Upper lobe of right lung (tissue), 1 donor: ENCODE data around the gene ZNF324. TPM values are rescaled to one million over a fixed set of nuclear protein-coding genes. Genes with fewer than 3 reads are reported as not detected.
"Not testable (repeated sequence)": the region's sequence is repeated elsewhere in the genome, so short reads cannot be mapped to it uniquely, and the experiment has no call there.

ENCODE experiments used
- ATAC-seq: fragments of 200-7000 bp; cut with Tn5 transposase; one replicate; pipeline ENCODE4 v1.9.1; 2020; ENCODE audit warnings: mild to moderate bottlenecking, moderate library complexity
- DNase-seq: peaks from one replicate; pipeline ENCODE4 v3.0.0-alpha.2; 2020
- H3K27ac ChIP-seq: fragments of 200-600 bp; one replicate; pipeline ENCODE4 v1.8.0; 2022
- H3K27me3 ChIP-seq: fragments of 200-600 bp; one replicate; pipeline ENCODE4 v1.8.0; 2022; ENCODE audit warnings: mild to moderate bottlenecking
- H3K36me3 ChIP-seq: fragments of 200-600 bp; one replicate; pipeline ENCODE4 v1.8.0; 2022
- H3K4me1 ChIP-seq: fragments of 200-600 bp; one replicate; pipeline ENCODE4 v1.8.0; 2022
- H3K4me3 ChIP-seq: fragments of 200-600 bp; one replicate; pipeline ENCODE4 v1.8.0; 2022; ENCODE audit warnings: mild to moderate bottlenecking
- H3K9me3 ChIP-seq: fragments of 200-600 bp; one replicate; pipeline ENCODE4 v1.8.0; 2022
- CTCF ChIP-seq: fragments of 200-600 bp; IDR thresholded peaks from one replicate; pipeline ENCODE4 v1.8.0; 2022; ENCODE audit warnings: antibody characterized with exemption
- intact Hi-C: fragments of 100-400 bp; cut with DNase I; formaldehyde crosslinking; loops from one replicate; pipeline ENCODE4 v1.11.0; 2022
- total RNA-seq: library from RNA; stranded (reverse); fragmentation: NEBNext Ultra II Directional; extraction: Animal tissue kit (Norgen Biotek cat#: 25700); gene quantifications from one replicate; pipeline ENCODE4 v1.2.1, GENCODE V29; 2021
- donor health status: DM: no; HTN: yes; CAD: no; lungs with severe emphysema.

The ZNF324 gene
- total RNA-seq, 1 donor from 2014 or later: 11.7 TPM

- no peak for ATAC-seq
- no peak for DNase-seq
- Histone ChIP-seq H3K36me3 (no peaks in the 10 kb centered on the region), H3K27me3 (no peaks in the 10 kb centered on the region), H3K4me3 (peak overlapping the region; percentile 73), H3K27ac (no peak overlapping the region), H3K9me3 (no peaks in the 10 kb centered on the region), H3K4me1 (peaks cover 15% of the 10 kb centered on the region)
- intact Hi-C loops: no loop called here
- no peak for TF ChIP-seq CTCF
These were observed 33.4 kb downstream of the ZNF324 start for GRCh38 chr19:58500242-58500641.

- H3K36me3 ChIP-seq, H3K4me1 ChIP-seq, H3K27me3 ChIP-seq, intact Hi-C loops, H3K4me3 ChIP-seq, H3K27ac ChIP-seq, H3K9me3 ChIP-seq, DNase-seq, ATAC-seq: not testable (repeated sequence)
These were observed 40.8 kb downstream of the ZNF324 start for GRCh38 chr19:58507602-58508223.

GRCh38 chr19:58509731-58510083 lies 42.8 kb downstream of the ZNF324 start:
- no peak for TF ChIP-seq CTCF
- intact Hi-C loops: no loop called here
- H3K9me3 ChIP-seq: no peaks in the 10 kb centered on the region
- no peak for DNase-seq
- no peaks in the 10 kb centered on the region for H3K27me3 ChIP-seq
- H3K4me3 ChIP-seq: no peak overlapping the region
- ATAC-seq: no peak
- no peaks in the 10 kb centered on the region for H3K36me3 ChIP-seq
- H3K27ac ChIP-seq: no peak overlapping the region
- H3K4me1 ChIP-seq: peaks cover 13% of the 10 kb centered on the region

GRCh38 chr19:58510084-58510862 lies 43.4 kb downstream of the ZNF324 start:
- Histone ChIP-seq H3K36me3 (no peaks in the 10 kb centered on the region), H3K9me3 (no peaks in the 10 kb centered on the region), H3K27ac (no peak overlapping the region), H3K4me1 (peaks cover 15% of the 10 kb centered on the region), H3K27me3 (no peaks in the 10 kb centered on the region), H3K4me3 (no peak overlapping the region)
- intact Hi-C loops: no loop called here
- TF ChIP-seq CTCF: no peak
- ATAC-seq: no peak
- DNase-seq: no peak

GRCh38 chr19:58511353-58512208 lies 44.7 kb downstream of the ZNF324 start, which contains the start of gene SLC27A5:
TSS of gene SLC27A5 (minus strand) at chr19:58511992. CDS start at chr19:58511955, 37 bp downstream.
- Histone ChIP-seq H3K4me3 (no peak within 1 kb of the TSS), H3K36me3 (peaks cover 11% of the 10 kb centered on the region), H3K27me3 (no peaks in the 10 kb centered on the region), H3K27ac (no peak within 1 kb of the TSS), H3K4me1 (peaks cover 15% of the 10 kb centered on the region), H3K9me3 (no peaks in the 10 kb centered on the region)
- TF ChIP-seq CTCF: no peak
- intact Hi-C loops: no loop called here
- no peak for ATAC-seq
- no peak for DNase-seq
